ENCODE data around the gene OLFML3. TPM values are rescaled to one million over a fixed set of nuclear protein-coding genes. Genes with fewer than 3 reads are reported as not detected.

Gene OLFML3
- total RNA-seq, 2 donors from 2014 or later: 6.1 to 17.4 TPM

DNA sequence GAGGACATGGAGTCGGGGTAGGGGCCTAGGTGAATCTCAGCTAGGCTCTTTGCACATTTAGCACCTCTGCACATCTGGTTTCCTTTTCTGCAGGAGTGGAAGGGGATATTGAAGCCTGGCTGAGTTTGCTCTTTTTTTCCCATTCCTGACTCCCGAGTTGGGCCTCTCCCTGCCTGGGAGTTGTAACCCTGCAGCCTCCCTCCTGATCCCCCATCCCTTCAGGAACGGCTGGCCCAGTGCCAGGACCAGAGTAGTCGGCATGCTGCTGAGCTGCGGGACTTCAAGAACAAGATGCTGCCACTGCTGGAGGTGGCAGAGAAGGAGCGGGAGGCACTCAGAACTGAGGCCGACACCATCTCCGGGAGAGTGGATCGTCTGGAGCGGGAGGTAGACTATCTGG lies 836 bp downstream of the OLFML3 start:
- intact Hi-C loops (cut with DNase I): loop anchor here (10.0 kb wide), 1 partner anchor 235 kb away; no protein-coding TSS in a partner anchor
- peaks cover 5% of the 10 kb centered on the region for H3K4me1 ChIP-seq
- peak overlapping the region; percentile 65 for H3K27ac ChIP-seq
- H3K9me3 ChIP-seq: no peaks in the 10 kb centered on the region
- H3K36me3 ChIP-seq: no peaks in the 10 kb centered on the region
- H3K9ac ChIP-seq (ENCODE audit: low read depth in 2 of 2, low read length in 2 of 2): peak overlapping the region in 1 of 2 donors; percentile 7
- H3K4me3 ChIP-seq: peak overlapping the region; percentile 10
- no peaks in the 10 kb centered on the region for H3K27me3 ChIP-seq
- peak; percentile 50 for DNase-seq
- TF ChIP-seq, protein P1, sequence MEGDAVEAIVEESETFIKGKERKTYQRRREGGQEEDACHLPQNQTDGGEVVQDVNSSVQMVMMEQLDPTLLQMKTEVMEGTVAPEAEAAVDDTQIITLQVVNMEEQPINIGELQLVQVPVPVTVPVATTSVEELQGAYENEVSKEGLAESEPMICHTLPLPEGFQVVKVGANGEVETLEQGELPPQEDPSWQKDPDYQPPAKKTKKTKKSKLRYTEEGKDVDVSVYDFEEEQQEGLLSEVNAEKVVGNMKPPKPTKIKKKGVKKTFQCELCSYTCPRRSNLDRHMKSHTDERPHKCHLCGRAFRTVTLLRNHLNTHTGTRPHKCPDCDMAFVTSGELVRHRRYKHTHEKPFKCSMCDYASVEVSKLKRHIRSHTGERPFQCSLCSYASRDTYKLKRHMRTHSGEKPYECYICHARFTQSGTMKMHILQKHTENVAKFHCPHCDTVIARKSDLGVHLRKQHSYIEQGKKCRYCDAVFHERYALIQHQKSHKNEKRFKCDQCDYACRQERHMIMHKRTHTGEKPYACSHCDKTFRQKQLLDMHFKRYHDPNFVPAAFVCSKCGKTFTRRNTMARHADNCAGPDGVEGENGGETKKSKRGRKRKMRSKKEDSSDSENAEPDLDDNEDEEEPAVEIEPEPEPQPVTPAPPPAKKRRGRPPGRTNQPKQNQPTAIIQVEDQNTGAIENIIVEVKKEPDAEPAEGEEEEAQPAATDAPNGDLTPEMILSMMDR (IDR thresholded peaks at IDR 0.05): no peak

DNA sequence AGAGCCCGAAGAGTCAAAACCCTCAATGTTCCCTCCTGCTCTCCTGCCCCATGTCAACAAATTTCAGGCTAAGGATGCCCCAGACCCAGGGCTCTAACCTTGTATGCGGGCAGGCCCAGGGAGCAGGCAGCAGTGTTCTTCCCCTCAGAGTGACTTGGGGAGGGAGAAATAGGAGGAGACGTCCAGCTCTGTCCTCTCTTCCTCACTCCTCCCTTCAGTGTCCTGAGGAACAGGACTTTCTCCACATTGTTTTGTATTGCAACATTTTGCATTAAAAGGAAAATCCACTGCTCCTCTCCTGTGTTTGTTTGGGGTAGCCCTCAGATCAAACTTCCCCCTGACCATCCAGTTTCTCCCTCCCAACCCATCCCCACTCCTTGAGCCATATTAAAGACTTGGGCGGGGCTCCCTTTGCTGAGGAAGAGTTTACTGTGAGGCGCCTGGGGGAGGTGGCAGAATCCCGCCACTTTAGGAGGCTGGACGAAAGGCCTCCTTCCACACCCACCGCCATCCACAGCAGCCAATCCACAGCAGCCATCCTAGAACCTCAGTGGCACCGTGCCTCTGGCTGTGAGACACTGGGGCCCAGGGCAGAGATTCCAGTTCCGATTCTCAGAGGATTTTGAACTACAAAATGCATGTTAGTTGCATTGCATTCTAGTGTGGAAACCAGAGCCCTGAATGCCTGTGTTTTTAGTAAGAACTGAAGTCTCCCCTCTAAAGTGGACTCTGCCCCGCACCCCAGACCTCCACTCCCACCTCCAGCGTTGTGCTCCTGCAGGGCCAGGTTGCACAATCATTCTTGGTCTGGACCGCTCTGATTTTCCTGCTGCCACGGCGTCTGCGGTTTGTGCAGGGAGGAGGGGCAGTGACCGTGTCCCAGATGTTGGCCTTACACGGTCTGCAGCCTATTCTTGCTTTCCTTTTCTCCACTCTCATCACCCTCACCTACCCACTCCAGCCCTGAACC lies 3.0 kb downstream of the OLFML3 start:
- H3K36me3 ChIP-seq: no peaks in the 10 kb centered on the region
- peak overlapping the region; percentile 2 for H3K27ac ChIP-seq
- no peaks in the 10 kb centered on the region for H3K9me3 ChIP-seq
- no peaks in the 10 kb centered on the region for H3K27me3 ChIP-seq
- peak overlapping the region in 1 of 2 donors; percentile 43 for H3K9ac ChIP-seq (ENCODE audit: low read depth in 2 of 2, low read length in 2 of 2)
- intact Hi-C loops (cut with DNase I): loop anchor here (10.0 kb wide), 1 partner anchor 233 kb away; no protein-coding TSS in a partner anchor
- no peak overlapping the region for H3K4me3 ChIP-seq
- H3K4me1 ChIP-seq: peaks cover 5% of the 10 kb centered on the region
- peak; percentile 56 for DNase-seq
- TF ChIP-seq, protein P1 (IDR thresholded peaks at IDR 0.05): no peak

DNA sequence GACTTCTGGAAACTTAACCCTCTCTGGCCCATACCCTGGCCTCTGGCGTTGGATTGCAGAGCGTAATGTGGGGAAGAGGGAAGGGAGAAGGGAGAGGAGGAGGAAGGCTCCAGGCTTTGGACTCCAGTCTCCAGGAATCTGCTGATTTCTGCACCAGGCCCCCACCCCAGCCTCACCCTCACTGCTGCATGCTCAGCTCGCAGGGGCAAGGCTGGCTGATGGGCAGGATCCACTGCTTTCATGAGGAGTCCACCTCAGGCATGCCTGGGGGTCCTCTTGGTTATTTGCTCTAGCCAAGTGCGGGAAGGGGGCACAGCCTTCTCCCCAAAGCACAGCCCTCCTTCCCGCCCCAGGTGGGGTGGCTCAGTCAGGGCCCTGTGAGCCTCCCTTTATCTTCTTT lies 3.7 kb downstream of the OLFML3 start:
- Histone ChIP-seq H3K9ac (ENCODE audit: low read depth in 2 of 2, low read length in 2 of 2) (peak overlapping the region in 1 of 2 donors; percentile 43), H3K36me3 (no peaks in the 10 kb centered on the region), H3K9me3 (no peaks in the 10 kb centered on the region), H3K27me3 (no peaks in the 10 kb centered on the region), H3K27ac (peak overlapping the region; percentile 2), H3K4me3 (no peak overlapping the region), H3K4me1 (peaks cover 5% of the 10 kb centered on the region)
- intact Hi-C loops (cut with DNase I): loop anchor here (10.0 kb wide), 1 partner anchor 232 kb away; no protein-coding TSS in a partner anchor
- DNase-seq: no peak
- TF ChIP-seq, protein P1 (IDR thresholded peaks at IDR 0.05): no peak

DNA sequence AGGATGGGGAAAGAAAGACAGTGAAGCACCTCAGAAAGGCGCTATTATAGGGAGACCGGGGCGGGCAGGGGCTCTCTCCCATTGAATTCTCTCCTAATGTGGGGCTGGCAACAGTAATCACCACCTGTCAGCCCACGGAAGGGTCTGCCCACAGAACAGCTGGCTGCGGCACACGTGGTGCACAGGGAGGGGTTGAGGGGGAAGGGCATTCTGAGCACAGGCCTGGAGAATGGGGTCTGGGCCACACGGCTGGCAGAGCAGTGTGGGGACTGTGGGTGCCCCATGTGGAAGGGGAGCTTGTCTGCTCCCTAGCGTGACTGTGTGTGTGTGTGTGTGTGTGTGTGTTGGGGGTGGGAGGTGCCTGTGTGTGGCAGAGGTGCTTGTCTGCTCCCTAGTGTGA lies 4.1 kb downstream of the OLFML3 start:
- no peak overlapping the region for H3K4me3 ChIP-seq
- H3K27me3 ChIP-seq: no peaks in the 10 kb centered on the region
- H3K4me1 ChIP-seq: peaks cover 5% of the 10 kb centered on the region
- intact Hi-C loops (cut with DNase I): loop anchor here (10.0 kb wide), 1 partner anchor 231 kb away; no protein-coding TSS in a partner anchor
- TF ChIP-seq, protein P1 (IDR thresholded peaks at IDR 0.05): no peak
- DNase-seq: no peak
- peak overlapping the region; percentile 2 for H3K27ac ChIP-seq
- H3K36me3 ChIP-seq: no peaks in the 10 kb centered on the region
- H3K9me3 ChIP-seq: no peaks in the 10 kb centered on the region
- peak overlapping the region in 1 of 2 donors; percentile 43 for H3K9ac ChIP-seq (ENCODE audit: low read depth in 2 of 2, low read length in 2 of 2)

DNA sequence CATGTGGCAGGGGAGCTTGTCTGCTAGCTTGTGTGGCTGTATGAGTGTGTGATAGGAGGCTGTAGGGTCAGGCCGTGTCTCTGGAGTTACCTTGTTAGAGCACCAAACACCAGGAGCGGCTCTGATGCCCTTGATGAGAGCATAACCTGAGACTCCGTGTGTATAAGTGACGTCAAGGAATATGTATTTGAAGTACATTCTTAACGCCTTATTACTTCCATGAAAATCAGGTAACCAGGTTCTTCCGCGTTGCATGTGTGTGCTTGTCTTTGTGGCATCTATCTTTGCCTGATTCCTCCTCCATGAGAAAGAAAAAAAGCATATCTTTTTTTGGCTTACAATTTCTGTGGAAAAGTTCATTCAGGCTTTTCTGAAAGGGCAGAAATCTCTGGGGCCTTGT lies 4.6 kb downstream of the OLFML3 start:
- H3K36me3 ChIP-seq: no peaks in the 10 kb centered on the region
- no peak overlapping the region for H3K27ac ChIP-seq
- H3K9ac ChIP-seq (ENCODE audit: low read depth in 2 of 2, low read length in 2 of 2): no peak overlapping the region
- no peaks in the 10 kb centered on the region for H3K9me3 ChIP-seq
- intact Hi-C loops (cut with DNase I): loop anchor here (10.0 kb wide), 1 partner anchor 231 kb away; no protein-coding TSS in a partner anchor
- DNase-seq: no peak
- H3K27me3 ChIP-seq: no peaks in the 10 kb centered on the region
- peaks cover 5% of the 10 kb centered on the region for H3K4me1 ChIP-seq
- TF ChIP-seq, protein P1 (IDR thresholded peaks at IDR 0.05): no peak
- no peak overlapping the region for H3K4me3 ChIP-seq
